HG03575 (cell line): ENCODE measurements around the gene CCT6B.

Experiments used
- ATAC-seq: cut with Tn5 transposase; IDR thresholded peaks from one replicate; pipeline ENCODE4 v1.9.1; 2021; ENCODE audit not compliant: unreplicated experiment, insufficient number of reproducible peaks, low FRiP score; ENCODE audit errors: extremely low read depth

CCT6B gene

GRCh38 chr17:34895383-34895782 is 65.9 kb downstream of the CCT6B start:
- ATAC-seq = no peak

GRCh38 chr17:34894964-34895363 is 66.3 kb downstream of the CCT6B start:
- no peak for ATAC-seq

GRCh38 chr17:34892461-34893249 is 68.6 kb downstream of the CCT6B start:
- no peak for ATAC-seq

- ATAC-seq = no peak
These were observed 74.4 kb downstream of the CCT6B start for GRCh38 chr17:34886831-34887230.

GRCh38 chr17:34885076-34885475 is 76.2 kb downstream of the CCT6B start:
- no peak for ATAC-seq

GRCh38 chr17:34884597-34884996 is 76.7 kb downstream of the CCT6B start:
- no peak for ATAC-seq

- no peak for ATAC-seq
These were observed 77.9 kb downstream of the CCT6B start for GRCh38 chr17:34883106-34884000.

GRCh38 chr17:34879146-34879545 is 82.1 kb downstream of the CCT6B start:
- no peak for ATAC-seq
